Epithelial cell of esophagus (primary cell): ENCODE results near the gene SOX30.

Experiments
- DNase-seq: peaks from one replicate; pipeline ENCODE4 v3.0.0; 2010; ENCODE audit warnings: low read depth
- H3K4me3 ChIP-seq: 2 replicates; pipeline ENCODE4 v1.5.1; 2011; ENCODE audit warnings: mild to moderate bottlenecking, low read length, control low read depth
- TF ChIP-seq, protein P1 (sequence below): IDR thresholded peaks from 2 replicates; pipeline ENCODE4 v1.5.1; 2011; ENCODE audit warnings: low read depth, mild to moderate bottlenecking, low read length, control low read depth, inconsistent platforms; ENCODE audit not compliant: insufficient read depth; ENCODE audit errors: missing control alignments

SOX30 gene

DNA sequence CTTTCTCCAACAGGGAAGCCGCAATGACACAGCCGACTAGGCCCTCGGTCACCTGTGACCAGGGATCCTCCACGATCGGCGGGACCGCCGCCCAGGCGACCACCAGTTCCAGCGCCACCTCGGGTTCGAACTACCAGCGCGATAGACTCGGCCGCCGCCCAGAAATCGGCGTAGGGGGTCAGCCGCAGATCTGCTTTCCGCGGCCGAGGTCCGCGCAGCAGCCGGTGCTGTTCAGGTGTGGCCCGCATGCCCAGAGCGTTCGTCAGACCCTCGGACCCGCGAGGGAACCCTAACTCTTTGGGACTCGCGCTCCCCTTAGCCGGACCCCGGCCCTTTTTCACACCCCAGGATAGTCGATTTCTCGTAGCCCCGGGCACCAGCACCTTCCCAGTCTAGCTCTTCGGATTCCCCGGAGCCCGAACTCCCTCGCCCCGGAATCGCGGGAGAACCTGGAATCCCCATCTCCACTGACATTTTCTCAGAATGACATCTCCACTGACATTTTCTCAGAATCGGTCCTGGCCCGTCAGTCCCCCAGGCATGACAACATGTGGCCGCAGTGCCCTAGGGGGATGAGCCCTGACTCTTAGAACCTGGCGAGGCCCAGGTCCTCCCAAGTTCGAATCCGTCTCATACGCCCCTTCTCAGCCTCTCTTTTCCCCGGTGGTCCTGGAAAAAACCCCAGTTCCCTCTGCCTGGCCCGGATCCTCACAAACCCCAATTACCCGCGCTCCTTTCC lies 19.5 kb upstream of the SOX30 start:
- no peak for DNase-seq
- H3K4me3 ChIP-seq, result peak overlapping the region; percentile 51
- TF ChIP-seq, protein P1, sequence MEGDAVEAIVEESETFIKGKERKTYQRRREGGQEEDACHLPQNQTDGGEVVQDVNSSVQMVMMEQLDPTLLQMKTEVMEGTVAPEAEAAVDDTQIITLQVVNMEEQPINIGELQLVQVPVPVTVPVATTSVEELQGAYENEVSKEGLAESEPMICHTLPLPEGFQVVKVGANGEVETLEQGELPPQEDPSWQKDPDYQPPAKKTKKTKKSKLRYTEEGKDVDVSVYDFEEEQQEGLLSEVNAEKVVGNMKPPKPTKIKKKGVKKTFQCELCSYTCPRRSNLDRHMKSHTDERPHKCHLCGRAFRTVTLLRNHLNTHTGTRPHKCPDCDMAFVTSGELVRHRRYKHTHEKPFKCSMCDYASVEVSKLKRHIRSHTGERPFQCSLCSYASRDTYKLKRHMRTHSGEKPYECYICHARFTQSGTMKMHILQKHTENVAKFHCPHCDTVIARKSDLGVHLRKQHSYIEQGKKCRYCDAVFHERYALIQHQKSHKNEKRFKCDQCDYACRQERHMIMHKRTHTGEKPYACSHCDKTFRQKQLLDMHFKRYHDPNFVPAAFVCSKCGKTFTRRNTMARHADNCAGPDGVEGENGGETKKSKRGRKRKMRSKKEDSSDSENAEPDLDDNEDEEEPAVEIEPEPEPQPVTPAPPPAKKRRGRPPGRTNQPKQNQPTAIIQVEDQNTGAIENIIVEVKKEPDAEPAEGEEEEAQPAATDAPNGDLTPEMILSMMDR, result no peak

DNA sequence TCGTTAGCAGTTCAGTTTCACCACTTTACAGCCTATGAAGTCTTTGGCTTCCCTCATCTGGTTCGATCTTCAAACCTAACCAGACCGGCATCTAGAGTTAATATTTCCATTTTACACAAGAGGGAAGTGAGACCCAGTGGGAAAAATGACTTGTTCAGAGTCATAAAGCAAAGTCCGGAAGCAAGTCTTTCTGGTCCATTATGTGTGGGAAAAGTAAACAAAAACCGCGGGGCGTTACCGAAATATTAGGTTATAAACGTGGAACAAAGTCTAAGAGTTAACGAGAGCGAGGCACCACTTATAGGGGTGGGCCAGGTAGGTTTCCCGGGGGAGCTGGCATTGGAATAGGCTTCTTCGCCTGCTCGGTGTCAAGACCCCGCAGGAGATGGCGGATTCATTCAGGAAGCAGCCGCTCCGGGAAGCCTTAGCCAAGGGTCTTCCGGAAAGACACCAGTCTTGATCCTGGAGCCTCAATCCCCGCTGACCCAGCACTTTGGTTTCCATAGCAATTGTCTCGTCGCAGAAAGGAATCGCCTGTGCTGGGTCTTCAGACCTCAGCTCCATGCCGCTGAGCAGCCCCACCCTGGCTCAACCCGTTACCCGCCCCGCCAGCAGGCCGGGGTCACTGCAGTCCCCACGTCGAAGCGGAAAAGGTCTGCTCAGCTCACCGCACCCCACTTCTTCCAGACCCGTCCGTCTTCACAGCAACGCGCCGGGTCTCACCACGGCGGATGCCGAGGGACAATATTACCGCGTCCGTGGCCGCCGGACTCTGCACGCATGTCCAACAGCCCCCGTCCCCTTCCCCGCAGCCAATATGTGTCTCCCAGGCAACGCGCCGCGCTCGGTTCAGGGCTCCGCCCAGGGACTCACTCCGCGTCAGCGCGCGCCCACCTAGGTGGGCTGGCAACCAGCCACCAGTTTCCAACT lies 18.7 kb upstream of the SOX30 start, which contains the start of gene C5orf52:
C5orf52 (plus strand) TSS at position 872 of the 930 bp plus-strand sequence. CDS start 82 bp downstream, outside the sequence.
- TF ChIP-seq, protein P1, result no peak
- peak; percentile 50 for DNase-seq
- peak within 1 kb of the TSS; percentile 51 for H3K4me3 ChIP-seq

DNA sequence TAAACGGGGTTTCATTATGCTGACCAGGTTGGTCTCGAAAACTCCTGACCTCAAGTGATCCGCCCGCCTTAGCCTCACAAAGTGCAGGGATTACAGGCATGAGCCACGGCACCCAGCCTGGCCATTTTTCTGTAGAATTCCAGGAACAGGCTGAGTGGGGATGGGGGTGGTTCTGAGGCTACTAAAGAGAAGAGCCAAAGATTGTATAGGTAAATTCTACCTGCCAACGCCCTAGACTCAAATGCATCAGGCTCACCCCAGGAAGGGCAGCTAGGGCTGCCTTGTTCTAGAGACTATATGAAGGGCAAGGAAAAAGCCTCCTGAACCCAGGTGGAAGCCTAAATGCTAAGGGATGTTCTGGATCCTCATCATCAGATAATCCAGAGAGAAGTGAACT lies 17.5 kb upstream of the SOX30 start:
- no peak overlapping the region for H3K4me3 ChIP-seq
- DNase-seq, result no peak
- TF ChIP-seq, protein P1, result no peak

DNA sequence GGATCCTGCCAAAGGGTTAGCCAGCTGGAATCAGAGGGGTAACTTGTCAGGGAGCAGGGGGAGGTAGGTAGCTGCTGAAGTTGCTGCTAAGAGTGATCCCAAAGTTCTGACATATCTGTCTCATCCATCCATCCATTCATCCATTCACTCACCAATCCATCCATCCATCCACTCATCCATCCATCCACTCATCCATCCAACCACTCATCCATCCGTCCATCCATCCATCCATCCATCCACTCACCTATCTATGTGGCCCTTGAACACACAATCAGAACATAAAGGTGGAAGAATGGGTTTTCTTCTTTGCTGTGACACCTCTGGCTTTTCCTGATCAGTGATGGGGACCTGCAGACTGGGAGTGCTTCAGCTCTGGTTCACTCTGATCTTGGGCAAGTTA lies 16.1 kb upstream of the SOX30 start:
- DNase-seq, result no peak
- H3K4me3 ChIP-seq, result no peak overlapping the region
- TF ChIP-seq, protein P1, result no peak

DNA sequence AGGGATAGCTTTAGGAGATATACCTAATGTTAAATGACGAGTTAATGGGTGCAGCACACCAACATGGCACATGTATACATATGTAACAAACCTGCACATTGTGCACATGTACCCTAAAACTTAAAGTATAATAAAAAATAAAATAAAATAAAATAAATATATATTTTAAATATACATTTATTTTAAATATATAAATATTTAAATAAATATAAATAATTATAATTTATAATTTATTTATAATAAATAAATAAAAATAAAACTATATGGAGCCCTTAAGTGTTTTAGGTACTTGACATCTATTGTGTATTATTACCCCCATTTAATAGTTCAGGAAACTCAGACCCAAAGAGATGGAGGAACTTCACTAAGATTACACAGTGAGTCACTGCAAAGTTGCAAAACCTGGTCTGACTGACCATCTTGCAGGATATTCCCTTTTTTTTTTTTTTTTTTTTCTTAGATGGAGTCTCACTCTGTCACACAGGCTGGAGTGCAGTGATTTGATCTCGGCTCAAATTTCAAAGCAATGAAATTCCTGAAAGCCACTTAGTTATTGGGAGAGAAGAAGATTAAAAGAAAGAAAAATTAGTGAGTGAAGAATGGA lies 13.3 kb upstream of the SOX30 start:
- no peak overlapping the region for H3K4me3 ChIP-seq
- TF ChIP-seq, protein P1, result no peak
- DNase-seq, result peak; percentile 88

DNA sequence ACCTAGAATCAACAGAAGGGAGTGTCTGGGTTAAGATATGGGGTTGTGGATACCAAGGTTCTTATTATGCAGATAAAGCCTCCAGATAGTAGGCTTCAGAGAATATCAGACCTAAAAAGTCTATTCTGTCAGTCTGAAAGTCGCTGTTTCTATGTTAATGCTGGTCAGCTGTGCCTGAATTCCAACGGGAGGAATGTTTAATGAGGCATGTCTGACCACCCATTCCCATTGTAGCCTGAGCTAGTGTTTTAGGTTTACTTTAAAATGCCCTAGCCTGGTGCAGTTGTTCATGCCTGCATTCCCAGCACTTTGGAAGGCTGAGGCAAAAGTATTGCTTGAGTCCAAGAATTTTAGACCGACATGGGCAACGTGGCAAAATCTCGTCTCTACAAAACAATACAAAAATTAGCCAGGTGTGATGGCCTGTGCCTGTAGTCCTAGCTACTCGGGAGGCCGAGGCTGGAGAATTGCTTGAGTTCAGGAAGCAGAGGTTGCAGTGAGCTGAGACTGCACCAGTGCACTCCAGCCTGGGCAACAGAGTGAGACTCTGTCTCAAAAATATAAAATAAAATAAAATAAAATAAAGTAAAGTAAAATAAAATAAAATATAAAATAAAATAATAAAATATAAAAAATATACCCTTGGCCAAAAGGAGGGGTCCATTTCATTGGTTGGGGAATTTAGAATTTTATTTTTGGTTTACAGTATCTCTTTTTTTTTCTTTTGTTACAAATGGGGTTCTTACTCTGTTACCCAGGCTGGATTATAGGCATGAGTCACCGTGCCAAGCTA lies 7.8 kb upstream of the SOX30 start:
- TF ChIP-seq, protein P1, result no peak
- no peak for DNase-seq

More for the DNA sequence above, 7.8 kb upstream of the SOX30 start:
- H3K4me3 ChIP-seq, result no peak overlapping the region
